ENCODE data around the gene CCM2L. TPM values are rescaled to one million over a fixed set of nuclear protein-coding genes. Genes with fewer than 3 reads are reported as not detected.

CCM2L gene
- total RNA-seq, 1 donor from 2014 or later, result 8.6 TPM

- H3K27ac ChIP-seq, result no peak overlapping the region
- no peak overlapping the region for H3K4me3 ChIP-seq
- intact Hi-C loops (cut with DNase I), result no loop called here
- H3K4me1 ChIP-seq, result no peaks in the 10 kb centered on the region
- H3K9me3 ChIP-seq, result no peaks in the 10 kb centered on the region
- no peak for TF ChIP-seq POLR2AphosphoS5 (IDR thresholded peaks at IDR 0.05; ENCODE audit: insufficient read depth in 1 of 2, low read depth in 1 of 2)
- no peak for TF ChIP-seq POLR2A (IDR thresholded peaks at IDR 0.05)
- TF ChIP-seq CTCF (IDR thresholded peaks at IDR 0.05), result no peak
- H3K27me3 ChIP-seq, result no peaks in the 10 kb centered on the region
- no peaks in the 10 kb centered on the region for H3K36me3 ChIP-seq
- no peak for DNase-seq (ENCODE audit: extremely low spot score in 2 of 2)
Observed at GRCh38 chr20:31992086-31992485, 18.2 kb upstream of the CCM2L start.

GRCh38 chr20:31996996-31997395, 13.2 kb upstream of the CCM2L start:
- Histone ChIP-seq H3K27me3 (no peaks in the 10 kb centered on the region), H3K36me3 (no peaks in the 10 kb centered on the region)
- intact Hi-C loops (cut with DNase I), result no loop called here

GRCh38 chr20:31998246-31998645, 12.0 kb upstream of the CCM2L start:
- TF ChIP-seq POLR2AphosphoS5 (IDR thresholded peaks at IDR 0.05; ENCODE audit: insufficient read depth in 1 of 2, low read depth in 1 of 2) (no peak), CTCF (IDR thresholded peaks at IDR 0.05) (no peak), POLR2A (IDR thresholded peaks at IDR 0.05) (no peak)
- Histone ChIP-seq H3K27ac (no peak overlapping the region), H3K9me3 (no peaks in the 10 kb centered on the region), H3K4me3 (no peak overlapping the region), H3K27me3 (no peaks in the 10 kb centered on the region), H3K36me3 (no peaks in the 10 kb centered on the region), H3K4me1 (no peaks in the 10 kb centered on the region)
- intact Hi-C loops (cut with DNase I), result no loop called here
- DNase-seq (ENCODE audit: extremely low spot score in 2 of 2), result no peak

More at GRCh38 chr20:31996996-31997395, 13.2 kb upstream of the CCM2L start:
- no peak for DNase-seq (ENCODE audit: extremely low spot score in 2 of 2)
- H3K27ac ChIP-seq, result no peak overlapping the region
- no peaks in the 10 kb centered on the region for H3K9me3 ChIP-seq
- no peak overlapping the region for H3K4me3 ChIP-seq
- TF ChIP-seq CTCF (IDR thresholded peaks at IDR 0.05) (no peak), POLR2AphosphoS5 (IDR thresholded peaks at IDR 0.05; ENCODE audit: insufficient read depth in 1 of 2, low read depth in 1 of 2) (no peak), POLR2A (IDR thresholded peaks at IDR 0.05) (no peak)
- no peaks in the 10 kb centered on the region for H3K4me1 ChIP-seq

- intact Hi-C loops (cut with DNase I), result no loop called here
Observed at GRCh38 chr20:32003325-32003724, 6.9 kb upstream of the CCM2L start.

GRCh38 chr20:32004963-32005362, 5.3 kb upstream of the CCM2L start:
- H3K4me3 ChIP-seq, result no peak overlapping the region
- DNase-seq (ENCODE audit: extremely low spot score in 2 of 2), result no peak
- intact Hi-C loops (cut with DNase I), result no loop called here
- TF ChIP-seq CTCF (IDR thresholded peaks at IDR 0.05) (no peak), POLR2AphosphoS5 (IDR thresholded peaks at IDR 0.05; ENCODE audit: insufficient read depth in 1 of 2, low read depth in 1 of 2) (no peak), POLR2A (IDR thresholded peaks at IDR 0.05) (no peak)
- H3K4me1 ChIP-seq, result no peaks in the 10 kb centered on the region
- H3K27me3 ChIP-seq, result no peaks in the 10 kb centered on the region
- no peaks in the 10 kb centered on the region for H3K36me3 ChIP-seq
- no peaks in the 10 kb centered on the region for H3K9me3 ChIP-seq
- H3K27ac ChIP-seq, result no peak overlapping the region

More at GRCh38 chr20:32003325-32003724, 6.9 kb upstream of the CCM2L start:
- Histone ChIP-seq H3K27ac (no peak overlapping the region), H3K4me1 (no peaks in the 10 kb centered on the region), H3K9me3 (no peaks in the 10 kb centered on the region), H3K4me3 (no peak overlapping the region), H3K36me3 (no peaks in the 10 kb centered on the region), H3K27me3 (no peaks in the 10 kb centered on the region)
- no peak for TF ChIP-seq POLR2A (IDR thresholded peaks at IDR 0.05)
- no peak for DNase-seq (ENCODE audit: extremely low spot score in 2 of 2)

GRCh38 chr20:32006053-32006452, 4.2 kb upstream of the CCM2L start:
- Histone ChIP-seq H3K36me3 (no peaks in the 10 kb centered on the region), H3K27me3 (no peaks in the 10 kb centered on the region), H3K27ac (no peak overlapping the region), H3K9me3 (no peaks in the 10 kb centered on the region), H3K4me1 (no peaks in the 10 kb centered on the region), H3K4me3 (no peak overlapping the region)
- TF ChIP-seq POLR2A (IDR thresholded peaks at IDR 0.05) (no peak), POLR2AphosphoS5 (IDR thresholded peaks at IDR 0.05; ENCODE audit: insufficient read depth in 1 of 2, low read depth in 1 of 2) (no peak), CTCF (IDR thresholded peaks at IDR 0.05) (no peak)
- intact Hi-C loops (cut with DNase I), result no loop called here
- no peak for DNase-seq (ENCODE audit: extremely low spot score in 2 of 2)
